ENCODE results near the gene PUM2.

DNA sequence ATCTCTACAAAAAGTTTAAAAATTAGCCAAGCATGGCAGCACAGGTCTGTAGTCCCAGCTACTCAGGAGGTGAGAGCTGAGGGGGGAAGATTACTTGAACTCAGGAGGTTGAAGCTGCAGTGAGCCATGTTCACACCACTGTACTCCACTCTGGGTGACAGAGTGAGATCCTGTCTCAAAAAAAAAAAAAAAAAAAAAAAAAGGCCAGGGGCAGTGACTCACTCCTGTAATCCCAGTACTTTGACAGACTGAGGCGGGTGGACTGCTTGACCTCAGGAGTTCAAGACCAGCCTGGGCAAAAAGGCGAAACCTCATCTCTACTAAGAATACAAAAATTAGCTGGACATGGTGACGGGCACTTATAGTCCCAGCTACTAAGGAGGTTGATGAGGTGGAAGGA, 37.0 kb downstream of the PUM2 start:
- TF ChIP-seq FOXM1 (IDR thresholded peaks at IDR 0.05; ENCODE audit: borderline replicate concordance) = no peak
- TF ChIP-seq NFRKB (IDR thresholded peaks at IDR 0.05) = no peak
- no peak for TF ChIP-seq PKNOX1 (IDR thresholded peaks at IDR 0.05)
- TF ChIP-seq TARDBP (IDR thresholded peaks at IDR 0.05) = no peak
- TF ChIP-seq SP1 (IDR thresholded peaks at IDR 0.05) = no peak
